Loucy (cell line): ENCODE data around the gene PLPP3.

Source experiments
- H2AFZ ChIP-seq: fragments of 200-600 bp; sonication (generic); 2 replicates; pipeline ENCODE4 v1.6.0; 2016; ENCODE audit warnings: antibody characterized with exemption, mild to moderate bottlenecking, low read length, moderate library complexity
- H3F3A ChIP-seq: fragments of 200-600 bp; 2 replicates; pipeline ENCODE4 v1.6.0; 2016; ENCODE audit warnings: antibody characterized with exemption, low read depth, mild to moderate bottlenecking
- H3K27me3 ChIP-seq: fragments of 200-600 bp; sonication (generic); 2 replicates; pipeline ENCODE4 v1.6.1; 2014; ENCODE audit warnings: low read length, mild to moderate bottlenecking; ENCODE audit not compliant: insufficient read depth, poor library complexity, severe bottlenecking
- H3K36me3 ChIP-seq: fragments of 200-600 bp; sonication (generic); 2 replicates; pipeline ENCODE4 v1.6.1; 2016; ENCODE audit warnings: low read length; ENCODE audit not compliant: insufficient read depth
- H3K4me1 ChIP-seq: fragments of 200-600 bp; sonication (generic); 2 replicates; pipeline ENCODE4 v1.5.1; 2014; ENCODE audit warnings: low read length, mild to moderate bottlenecking; ENCODE audit not compliant: insufficient read depth, poor library complexity, severe bottlenecking
- H3K4me2 ChIP-seq: fragments of 200-600 bp; sonication (generic); 2 replicates; pipeline ENCODE4 v1.6.0; 2014; ENCODE audit warnings: antibody characterized with exemption, low read length, low read depth, mild to moderate bottlenecking; ENCODE audit not compliant: poor library complexity, severe bottlenecking
- H3K4me3 ChIP-seq: fragments of 200-600 bp; sonication (generic); 2 replicates; pipeline ENCODE4 v1.5.1; 2014; ENCODE audit warnings: low read length, mild to moderate bottlenecking, mixed read lengths; ENCODE audit not compliant: poor library complexity, severe bottlenecking
- H3K79me2 ChIP-seq: fragments of 200-600 bp; sonication (generic); 2 replicates; pipeline ENCODE4 v1.6.1; 2014; ENCODE audit warnings: low read length; ENCODE audit not compliant: insufficient read depth
- H3K9ac ChIP-seq: fragments of 200-600 bp; sonication (generic); 2 replicates; pipeline ENCODE4 v1.6.0; 2014; ENCODE audit warnings: mild to moderate bottlenecking, low read depth, low read length, moderate library complexity; ENCODE audit not compliant: poor library complexity, severe bottlenecking
- H3K9me2 ChIP-seq: fragments of 200-600 bp; sonication (generic); replicated peaks from 2 replicates; pipeline ENCODE4 v1.6.1; 2016; ENCODE audit warnings: low read depth, low read length, mixed read lengths
- H3K9me3 ChIP-seq: fragments of 200-600 bp; sonication (generic); 2 replicates; pipeline ENCODE4 v1.6.1; 2014; ENCODE audit warnings: mild to moderate bottlenecking, antibody characterized with exemption, low read length, low read depth; ENCODE audit not compliant: insufficient read depth
- H4K20me1 ChIP-seq: fragments of 200-600 bp; sonication (generic); 2 replicates; pipeline ENCODE4 v1.6.0; 2014; ENCODE audit warnings: antibody characterized with exemption, low read length, mild to moderate bottlenecking; ENCODE audit not compliant: insufficient read depth, poor library complexity, severe bottlenecking
- CTCF ChIP-seq: fragments of 200-600 bp; sonication (generic); conservative IDR thresholded peaks from 2 replicates; pipeline ENCODE4 v1.5.1; 2014; ENCODE audit warnings: mild to moderate bottlenecking, antibody characterized with exemption, low read length
- EZH2phosphoT487 ChIP-seq: fragments of 200-600 bp; IDR thresholded peaks from 2 replicates; pipeline ENCODE4 v1.6.1; 2018; ENCODE audit warnings: antibody characterized with exemption, mild to moderate bottlenecking, moderate library complexity, borderline replicate concordance

PLPP3 gene

DNA sequence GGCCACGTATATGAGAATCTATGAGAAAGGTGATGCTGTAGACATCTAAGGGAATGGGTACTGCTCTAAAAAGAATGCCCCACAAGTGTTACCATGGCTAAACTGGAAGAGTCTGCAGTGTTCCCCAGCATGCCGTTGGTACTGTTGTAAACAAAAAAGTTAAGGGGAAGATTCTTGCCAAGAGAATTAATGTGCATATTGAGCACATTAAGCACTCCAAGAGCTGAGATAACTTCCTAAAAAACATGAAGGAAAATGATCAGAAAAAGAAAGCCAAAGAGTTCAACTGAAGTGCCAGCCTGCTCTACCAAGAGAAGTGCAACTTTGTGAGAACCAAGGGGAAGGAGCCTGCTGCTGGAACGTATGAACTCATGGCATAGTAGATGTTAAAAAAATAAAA is 40.8 kb downstream of the PLPP3 start:
- no peaks in the 10 kb centered on the region for H3F3A ChIP-seq
- H3K9me2 ChIP-seq, result no peaks in the 10 kb centered on the region
- H3K4me3 ChIP-seq, result no peak overlapping the region
- no peak overlapping the region for H3K9ac ChIP-seq
- no peak overlapping the region for H2AFZ ChIP-seq
- no peaks in the 10 kb centered on the region for H3K4me1 ChIP-seq
- no peak for TF ChIP-seq EZH2phosphoT487
- no peak for TF ChIP-seq CTCF
- H3K9me3 ChIP-seq, result no peaks in the 10 kb centered on the region; the same call in 1 of the 2 replicates
- H3K4me2 ChIP-seq, result no peak overlapping the region
- no peaks in the 10 kb centered on the region for H3K36me3 ChIP-seq
- no peaks in the 10 kb centered on the region for H4K20me1 ChIP-seq
- no peaks in the 10 kb centered on the region for H3K79me2 ChIP-seq
- H3K27me3 ChIP-seq, result no peaks in the 10 kb centered on the region

GRCh38 chr1:56537660-56538059 is 41.7 kb downstream of the PLPP3 start:
- Histone ChIP-seq H3K9me2 (no peaks in the 10 kb centered on the region), H2AFZ (no peak overlapping the region), H3K27me3 (no peaks in the 10 kb centered on the region), H3K79me2 (no peaks in the 10 kb centered on the region), H3K4me3 (no peak overlapping the region), H3K9ac (no peak overlapping the region), H4K20me1 (no peaks in the 10 kb centered on the region), H3K4me1 (no peaks in the 10 kb centered on the region), H3K4me2 (no peak overlapping the region), H3F3A (no peaks in the 10 kb centered on the region), H3K36me3 (no peaks in the 10 kb centered on the region), H3K9me3 (no peaks in the 10 kb centered on the region; the same call in 1 of the 2 replicates)
- TF ChIP-seq EZH2phosphoT487, result no peak
- TF ChIP-seq CTCF, result no peak

- H3K4me1 ChIP-seq, result no peaks in the 10 kb centered on the region
These were observed 43.4 kb downstream of the PLPP3 start for GRCh38 chr1:56535939-56536338.

More at GRCh38 chr1:56535939-56536338, 43.4 kb downstream of the PLPP3 start:
- Histone ChIP-seq H2AFZ (no peak overlapping the region), H3K79me2 (no peaks in the 10 kb centered on the region), H3K4me3 (no peak overlapping the region), H3K36me3 (no peaks in the 10 kb centered on the region), H3K4me2 (no peak overlapping the region), H4K20me1 (no peaks in the 10 kb centered on the region), H3F3A (no peaks in the 10 kb centered on the region), H3K27me3 (no peaks in the 10 kb centered on the region), H3K9me3 (no peaks in the 10 kb centered on the region; the same call in 1 of the 2 replicates), H3K9ac (no peak overlapping the region), H3K9me2 (no peaks in the 10 kb centered on the region)
- TF ChIP-seq CTCF (no peak), EZH2phosphoT487 (no peak)
